HepG2 (cell line): ENCODE data around the gene OLFM1. TPM values are rescaled to one million over a fixed set of nuclear protein-coding genes. Genes with fewer than 3 reads are reported as not detected.

Source experiments
- ATF1 ChIP-seq: IDR thresholded peaks from 2 replicates; pipeline ENCODE4 v1.6.1; 2016; ENCODE audit warnings: mild to moderate bottlenecking, control low read depth
- DBP ChIP-seq: sonication (generic); formaldehyde crosslinking; IDR thresholded peaks from 2 replicates; pipeline ENCODE4 v1.4.0; 2020; ENCODE audit warnings: missing genetic modification reagents; ENCODE audit errors: not compliant biosample characterization
- E2F1 ChIP-seq: sonication (generic); formaldehyde crosslinking; IDR thresholded peaks from 2 replicates; pipeline ENCODE4 v1.5.0; 2020; ENCODE audit warnings: missing genetic modification reagents
- HOXA3 ChIP-seq: sonication (generic); formaldehyde crosslinking; IDR thresholded peaks from 2 replicates; pipeline ENCODE4 v1.5.0; 2020; ENCODE audit warnings: missing genetic modification reagents
- IRF2 ChIP-seq: IDR thresholded peaks from 2 replicates; pipeline ENCODE4 v1.6.1; 2018; ENCODE audit warnings: missing genetic modification reagents, missing compliant biosample characterization
- KLF12 ChIP-seq: sonication (generic); formaldehyde crosslinking; IDR thresholded peaks from 2 replicates; pipeline ENCODE4 v1.4.0; 2020; ENCODE audit warnings: missing genetic modification reagents, borderline replicate concordance
- MXD3 ChIP-seq: IDR thresholded peaks from 2 replicates; pipeline ENCODE4 v1.6.1; 2016; ENCODE audit warnings: mild to moderate bottlenecking, missing biosample characterization, missing genetic modification reagents
- MYNN ChIP-seq: sonication (generic); formaldehyde crosslinking; IDR thresholded peaks from 2 replicates; pipeline ENCODE4 v1.4.0; 2020; ENCODE audit warnings: mild to moderate bottlenecking, low read depth, missing genetic modification reagents
- NFKB2 ChIP-seq: sonication (generic); formaldehyde crosslinking; IDR thresholded peaks from 2 replicates; pipeline ENCODE4 v1.4.0; 2020; ENCODE audit warnings: missing genetic modification reagents, borderline replicate concordance
- NR2F2 ChIP-seq: IDR thresholded peaks from 2 replicates; pipeline ENCODE4 v1.6.1; 2012; ENCODE audit warnings: low read depth, inconsistent platforms, borderline replicate concordance
- PLSCR1 ChIP-seq: sonication (generic); formaldehyde crosslinking; IDR thresholded peaks from 2 replicates; pipeline ENCODE4 v1.5.0; 2020; ENCODE audit warnings: missing genetic modification reagents, mild to moderate bottlenecking, borderline replicate concordance
- RFXAP ChIP-seq: sonication (generic); formaldehyde crosslinking; IDR thresholded peaks from 2 replicates; pipeline ENCODE4 v1.4.0; 2020; ENCODE audit warnings: missing genetic modification reagents, borderline replicate concordance
- SAFB2 ChIP-seq: sonication (generic); formaldehyde crosslinking; IDR thresholded peaks from 2 replicates; pipeline ENCODE4 v1.5.1; 2020; ENCODE audit warnings: missing genetic modification reagents, low read depth, mild to moderate bottlenecking, borderline replicate concordance
- ZBTB43 ChIP-seq: sonication (generic); formaldehyde crosslinking; conservative IDR thresholded peaks from 2 replicates; pipeline ENCODE4 v1.4.0; 2020; ENCODE audit warnings: missing genetic modification reagents
- ZKSCAN8 ChIP-seq: IDR thresholded peaks from 2 replicates; pipeline ENCODE4 v1.6.1; 2016; ENCODE audit warnings: borderline replicate concordance, missing genetic modification reagents, missing compliant biosample characterization
- ZNF264 ChIP-seq: sonication (generic); formaldehyde crosslinking; IDR thresholded peaks from 2 replicates; pipeline ENCODE4 v1.4.0; 2020; ENCODE audit warnings: missing genetic modification reagents
- ZNF282 ChIP-seq: fragments of 450-650 bp; IDR thresholded peaks from 2 replicates; pipeline ENCODE4 v1.6.1; 2018; ENCODE audit not compliant: partially characterized antibody
- ZNF644 ChIP-seq: IDR thresholded peaks from 2 replicates; pipeline ENCODE4 v1.6.1; 2016; ENCODE audit warnings: low read depth
- ZNF674 ChIP-seq: sonication (generic); formaldehyde crosslinking; IDR thresholded peaks from 2 replicates; pipeline ENCODE4 v1.5.0; 2020; ENCODE audit warnings: low read depth, mild to moderate bottlenecking, missing genetic modification reagents
- ZNF710 ChIP-seq: sonication (generic); formaldehyde crosslinking; IDR thresholded peaks from 2 replicates; pipeline ENCODE4 v1.5.0; 2020; ENCODE audit warnings: mild to moderate bottlenecking, missing genetic modification reagents, borderline replicate concordance
- ZNF83 ChIP-seq: sonication (generic); formaldehyde crosslinking; IDR thresholded peaks from 2 replicates; pipeline ENCODE4 v1.4.0; 2020; ENCODE audit warnings: missing genetic modification reagents, mild to moderate bottlenecking, borderline replicate concordance
- polyA plus RNA-seq, 8 experiments: library from polyadenylated mRNA; depleted of rRNA in 3 of 8; stranded (reverse) in 7 of 8; unstranded in 1 of 8; fragments of >200 nt; fragmentation: Illumina TruSeq in 4 of 8; extraction: Trizol in 4 of 8; gene quantifications; 2 replicates each; pipeline versions ENCODE4 v1.2.1 to v1.2.3, GENCODE V29; 2011 to 2016; ENCODE audit warnings: low read depth in 4 of 8, missing spikeins in 1 of 8, mixed read lengths in 1 of 8; ENCODE audit not compliant: insufficient read depth in 1 of 8
- total RNA-seq, 5 experiments: library from RNA; depleted of rRNA; stranded (reverse); fragments of >200 nt; fragmentation: Illumina TruSeq; extraction: Trizol; gene quantifications; 2 replicates each; pipeline ENCODE4 v1.2.3, GENCODE V29; 2016; ENCODE audit warnings: low read depth in 1 of 5

The OLFM1 gene
- total and polyA plus RNA-seq, 2 of the 13 experiments (the other 11 are each of a cell fraction or from before 2014, with no cell fraction given), result not detected

GRCh38 chr9:135156525-135157510 is 69.3 kb downstream of the OLFM1 start (continued):
- TF ChIP-seq PLSCR1 (CRISPR knock-in tag) (no peak), ZNF83 (CRISPR knock-in tag) (no peak), ZNF674 (CRISPR knock-in tag) (no peak), ZKSCAN8 (CRISPR knock-in tag) (no peak), ZNF710 (no peak), SAFB2 (CRISPR knock-in tag) (no peak), DBP (CRISPR knock-in tag) (no peak), E2F1 (CRISPR knock-in tag) (0 out of 2 replicates have a peak, but pooled peaks have one; percentile 26), RFXAP (CRISPR knock-in tag) (0 out of 2 replicates have a peak, but pooled peaks have one; percentile 20), IRF2 (CRISPR knock-in tag) (no peak), ZBTB43 (CRISPR knock-in tag) (peak; percentile 41; the same call in 1 of the 2 replicates), NR2F2 (no peak), ZNF264 (CRISPR knock-in tag) (0 out of 2 replicates have a peak, but pooled peaks have one; percentile 40), MXD3 (CRISPR knock-in tag) (0 out of 2 replicates have a peak, but pooled peaks have one; percentile 55), ZNF282 (no peak), KLF12 (CRISPR knock-in tag) (peak; percentile 48; the same call in 1 of the 2 replicates), NFKB2 (CRISPR knock-in tag) (peak; percentile 76; the same call in 1 of the 2 replicates), HOXA3 (no peak), ZNF644 (CRISPR knock-in tag) (no peak), MYNN (CRISPR knock-in tag) (no peak), ATF1 (CRISPR knock-in tag) (no peak)
